Activated naive CD4-positive, alpha-beta T cell treated with anti-CD3 and anti-CD28 coated beads for 36 hours (primary cell): ENCODE results near the gene KIF26B. TPM values are rescaled to one million over a fixed set of nuclear protein-coding genes. Genes with fewer than 3 reads are reported as not detected.

Source experiments
- CTCF ChIA-PET: fragments of 350-600 bp; sonication (Branson Sonifier 250); formaldehyde crosslinking; loops from one replicate; lab custom pipeline; 2021; ENCODE audit warnings: antibody characterized with exemption; lab: Charles Lee
- DNase-seq: peaks from one replicate; pipeline ENCODE4 v3.0.0-alpha.2; 2020
- H3K27ac Mint-ChIP-seq: one replicate; pipeline ENCODE4 v1.8.0; 2021; ENCODE audit warnings: mild to moderate bottlenecking, mixed read lengths
- H3K27me3 Mint-ChIP-seq: one replicate; pipeline ENCODE4 v1.8.0; 2021; ENCODE audit warnings: low read depth, mixed read lengths
- H3K36me3 Mint-ChIP-seq: one replicate; pipeline ENCODE4 v1.8.0; 2021; ENCODE audit warnings: low read depth, mixed read lengths
- H3K4me1 Mint-ChIP-seq: one replicate; pipeline ENCODE4 v1.8.0; 2021; ENCODE audit warnings: low read depth, mixed read lengths
- H3K4me3 Mint-ChIP-seq: one replicate; pipeline ENCODE4 v1.8.0; 2021; ENCODE audit warnings: mild to moderate bottlenecking, moderate library complexity, mixed read lengths
- H3K9me3 Mint-ChIP-seq: one replicate; pipeline ENCODE4 v1.8.0; 2021; ENCODE audit warnings: mixed read lengths
- intact Hi-C: fragments of 100-400 bp; cut with micrococcal nuclease; formaldehyde crosslinking; loops from one replicate; pipeline ENCODE4 v1.15.1; 2023
- total RNA-seq, 2 experiments: library from RNA; stranded (reverse); gene quantifications; one replicate each; pipeline ENCODE4 v1.2.3, GENCODE V29; 2021

The KIF26B gene
- total RNA-seq, 2 experiments from 2014 or later = 0.05 TPM; not detected in 1

GRCh38 chr1:245500546-245500945 lies 345.8 kb downstream of the KIF26B start:
- peaks cover 4% of the 10 kb centered on the region for H3K27me3 Mint-ChIP-seq
- H3K9me3 Mint-ChIP-seq = no peaks in the 10 kb centered on the region

GRCh38 chr1:245501633-245502032 lies 346.8 kb downstream of the KIF26B start:
- intact Hi-C loops = no loop called here
- H3K9me3 Mint-ChIP-seq = no peaks in the 10 kb centered on the region
- no peak overlapping the region for H3K27ac Mint-ChIP-seq
- no peaks in the 10 kb centered on the region for H3K36me3 Mint-ChIP-seq
- CTCF ChIA-PET = no interaction called here
- DNase-seq = no peak
- no peaks in the 10 kb centered on the region for H3K4me1 Mint-ChIP-seq
- H3K4me3 Mint-ChIP-seq = no peak overlapping the region
- H3K27me3 Mint-ChIP-seq = no peaks in the 10 kb centered on the region

More at GRCh38 chr1:245500546-245500945, 345.8 kb downstream of the KIF26B start:
- DNase-seq = no peak
- CTCF ChIA-PET = no interaction called here
- intact Hi-C loops = no loop called here
- Mint-ChIP-seq H3K36me3 (no peaks in the 10 kb centered on the region), H3K4me1 (no peaks in the 10 kb centered on the region), H3K27ac (no peak overlapping the region), H3K4me3 (no peak overlapping the region)

GRCh38 chr1:245503548-245503947 lies 348.8 kb downstream of the KIF26B start:
- CTCF ChIA-PET = no interaction called here
- no peak overlapping the region for H3K27ac Mint-ChIP-seq

GRCh38 chr1:245510144-245510543 lies 355.4 kb downstream of the KIF26B start:
- Mint-ChIP-seq H3K27me3 (peaks cover 19% of the 10 kb centered on the region), H3K27ac (no peak overlapping the region), H3K4me3 (no peak overlapping the region), H3K4me1 (no peaks in the 10 kb centered on the region), H3K36me3 (no peaks in the 10 kb centered on the region), H3K9me3 (peaks cover 4% of the 10 kb centered on the region)
- intact Hi-C loops = no loop called here
- no peak for DNase-seq
- CTCF ChIA-PET = no interaction called here

More at GRCh38 chr1:245503548-245503947, 348.8 kb downstream of the KIF26B start:
- Mint-ChIP-seq H3K27me3 (no peaks in the 10 kb centered on the region), H3K36me3 (no peaks in the 10 kb centered on the region), H3K9me3 (no peaks in the 10 kb centered on the region), H3K4me3 (no peak overlapping the region), H3K4me1 (no peaks in the 10 kb centered on the region)
- no peak for DNase-seq
- intact Hi-C loops = no loop called here

- CTCF ChIA-PET = no interaction called here
- peaks cover 21% of the 10 kb centered on the region for H3K27me3 Mint-ChIP-seq
- no peaks in the 10 kb centered on the region for H3K4me1 Mint-ChIP-seq
- no peak overlapping the region for H3K27ac Mint-ChIP-seq
- H3K9me3 Mint-ChIP-seq = peaks cover 4% of the 10 kb centered on the region
- H3K4me3 Mint-ChIP-seq = no peak overlapping the region
- intact Hi-C loops = no loop called here
- DNase-seq = no peak
- H3K36me3 Mint-ChIP-seq = no peaks in the 10 kb centered on the region
Observed at GRCh38 chr1:245512181-245512888, 357.6 kb downstream of the KIF26B start.

GRCh38 chr1:245512980-245513578 lies 358.3 kb downstream of the KIF26B start:
- H3K27me3 Mint-ChIP-seq = peaks cover 21% of the 10 kb centered on the region
- CTCF ChIA-PET = no interaction called here
- intact Hi-C loops = no loop called here
- H3K9me3 Mint-ChIP-seq = peaks cover 4% of the 10 kb centered on the region
- no peak overlapping the region for H3K27ac Mint-ChIP-seq
- no peak for DNase-seq
- no peaks in the 10 kb centered on the region for H3K36me3 Mint-ChIP-seq
- no peaks in the 10 kb centered on the region for H3K4me1 Mint-ChIP-seq
- H3K4me3 Mint-ChIP-seq = no peak overlapping the region

GRCh38 chr1:245516284-245516759 lies 361.5 kb downstream of the KIF26B start:
- Mint-ChIP-seq H3K27me3 (peaks cover 18% of the 10 kb centered on the region), H3K36me3 (no peaks in the 10 kb centered on the region), H3K4me3 (no peak overlapping the region), H3K4me1 (no peaks in the 10 kb centered on the region), H3K9me3 (no peaks in the 10 kb centered on the region), H3K27ac (no peak overlapping the region)
- CTCF ChIA-PET = interaction anchor here (0.6 kb wide), 1 partner anchor 394 kb away, joined by 3 read pairs; no protein-coding TSS in a partner anchor
- intact Hi-C loops = loop anchor here (2.0 kb wide), 1 partner anchor 486 kb away; no protein-coding TSS in a partner anchor
- DNase-seq = no peak

GRCh38 chr1:245520611-245521010 lies 365.8 kb downstream of the KIF26B start:
- DNase-seq = no peak
- H3K9me3 Mint-ChIP-seq = no peaks in the 10 kb centered on the region
- no peaks in the 10 kb centered on the region for H3K4me1 Mint-ChIP-seq
- H3K36me3 Mint-ChIP-seq = no peaks in the 10 kb centered on the region
- no peak overlapping the region for H3K4me3 Mint-ChIP-seq
- CTCF ChIA-PET = no interaction called here
- peaks cover 3% of the 10 kb centered on the region for H3K27me3 Mint-ChIP-seq
- intact Hi-C loops = no loop called here
- no peak overlapping the region for H3K27ac Mint-ChIP-seq

GRCh38 chr1:245526141-245526540 lies 371.4 kb downstream of the KIF26B start:
- Mint-ChIP-seq H3K36me3 (no peaks in the 10 kb centered on the region), H3K9me3 (no peaks in the 10 kb centered on the region), H3K27ac (no peak overlapping the region), H3K4me3 (no peak overlapping the region), H3K27me3 (peaks cover 6% of the 10 kb centered on the region), H3K4me1 (no peaks in the 10 kb centered on the region)
- DNase-seq = no peak
- CTCF ChIA-PET = no interaction called here
- intact Hi-C loops = no loop called here

GRCh38 chr1:245528258-245528635 lies 373.5 kb downstream of the KIF26B start:
- no peaks in the 10 kb centered on the region for H3K9me3 Mint-ChIP-seq
- intact Hi-C loops = no loop called here
- no peak for DNase-seq
- no peak overlapping the region for H3K4me3 Mint-ChIP-seq
- CTCF ChIA-PET = no interaction called here
- no peaks in the 10 kb centered on the region for H3K36me3 Mint-ChIP-seq
- no peaks in the 10 kb centered on the region for H3K4me1 Mint-ChIP-seq
- H3K27me3 Mint-ChIP-seq = peaks cover 6% of the 10 kb centered on the region
- H3K27ac Mint-ChIP-seq = no peak overlapping the region

GRCh38 chr1:245530937-245531336 lies 376.2 kb downstream of the KIF26B start:
- no peaks in the 10 kb centered on the region for H3K4me1 Mint-ChIP-seq
- no peaks in the 10 kb centered on the region for H3K9me3 Mint-ChIP-seq
- peaks cover 6% of the 10 kb centered on the region for H3K27me3 Mint-ChIP-seq
- DNase-seq = no peak
- CTCF ChIA-PET = no interaction called here
- H3K4me3 Mint-ChIP-seq = no peak overlapping the region
- intact Hi-C loops = no loop called here
- no peak overlapping the region for H3K27ac Mint-ChIP-seq
- no peaks in the 10 kb centered on the region for H3K36me3 Mint-ChIP-seq

- no peak for DNase-seq
- H3K9me3 Mint-ChIP-seq = no peaks in the 10 kb centered on the region
- no peaks in the 10 kb centered on the region for H3K36me3 Mint-ChIP-seq
- peaks cover under 1% of the 10 kb centered on the region for H3K27me3 Mint-ChIP-seq
- intact Hi-C loops = no loop called here
- no peak overlapping the region for H3K4me3 Mint-ChIP-seq
- CTCF ChIA-PET = no interaction called here
- H3K27ac Mint-ChIP-seq = no peak overlapping the region
- no peaks in the 10 kb centered on the region for H3K4me1 Mint-ChIP-seq
Observed at GRCh38 chr1:245537992-245538391, 383.2 kb downstream of the KIF26B start.

- CTCF ChIA-PET = no interaction called here
- Mint-ChIP-seq H3K36me3 (no peaks in the 10 kb centered on the region), H3K27ac (no peak overlapping the region), H3K27me3 (peaks cover 2% of the 10 kb centered on the region), H3K4me3 (no peak overlapping the region), H3K9me3 (no peaks in the 10 kb centered on the region), H3K4me1 (no peaks in the 10 kb centered on the region)
- no peak for DNase-seq
- intact Hi-C loops = no loop called here
Observed at GRCh38 chr1:245538671-245539070, 383.9 kb downstream of the KIF26B start.
